ENCODE measurements around the gene DPP10. TPM values are rescaled to one million over a fixed set of nuclear protein-coding genes. Genes with fewer than 3 reads are reported as not detected.

The DPP10 gene
- total RNA-seq, 4 donors from 2014 or later: 3.3 to 6.6 (median 4.7) TPM

DNA sequence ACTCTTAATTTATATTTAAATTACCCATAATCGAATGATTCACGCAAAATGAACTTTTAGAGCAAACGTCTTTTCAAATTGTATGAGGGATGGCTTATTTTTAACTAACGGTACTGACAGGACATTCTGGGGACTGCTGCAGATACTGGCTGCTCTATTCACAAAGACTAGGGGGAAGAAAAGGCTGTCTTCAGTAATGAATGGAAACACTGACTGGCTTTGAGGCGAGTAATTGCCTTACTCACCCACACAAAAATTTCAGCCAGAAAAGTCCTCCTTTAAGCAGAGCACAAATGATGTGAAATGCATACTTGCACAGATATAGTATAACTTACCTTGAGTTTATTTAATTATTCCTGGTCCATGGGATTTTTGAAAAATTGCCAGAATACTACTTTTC lies 852.6 kb downstream of the DPP10 start:
- WGBS: 51% methylated on average over 5 of the region's 5 CpGs
- H3K27me3 ChIP-seq: no peaks in the 10 kb centered on the region
- no peaks in the 10 kb centered on the region for H3K4me1 ChIP-seq

DNA sequence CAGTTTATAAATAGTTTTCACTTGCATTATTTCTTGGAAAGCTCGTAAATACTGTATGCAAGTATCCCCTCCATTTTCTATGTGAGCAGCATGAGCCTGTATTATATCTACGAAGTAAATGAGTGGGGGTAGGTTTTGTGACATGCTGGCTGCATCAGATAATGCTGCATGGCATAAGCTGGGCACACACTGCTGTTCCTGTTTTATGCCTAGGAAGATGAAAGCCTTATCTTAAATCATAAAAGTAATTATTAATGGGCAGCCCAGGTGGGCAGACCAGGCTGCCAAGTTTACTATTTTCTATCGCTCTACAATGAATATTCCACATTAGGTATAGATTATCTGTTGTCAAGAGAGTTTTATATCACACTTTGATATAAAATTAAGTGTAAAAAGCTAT lies 854.6 kb downstream of the DPP10 start:
- 83% methylated on average over 3 of the region's 3 CpGs for WGBS
- no peaks in the 10 kb centered on the region for H3K4me1 ChIP-seq
- no peak overlapping the region for H3K4me3 ChIP-seq
- no peaks in the 10 kb centered on the region for H3K36me3 ChIP-seq
- TF ChIP-seq POLR2A (IDR thresholded peaks at IDR 0.05; ENCODE audit: low read depth) (no peak), EP300 (IDR thresholded peaks at IDR 0.05) (no peak), POLR2AphosphoS5 (IDR thresholded peaks at IDR 0.05) (no peak)
- TF ChIP-seq, protein P1, sequence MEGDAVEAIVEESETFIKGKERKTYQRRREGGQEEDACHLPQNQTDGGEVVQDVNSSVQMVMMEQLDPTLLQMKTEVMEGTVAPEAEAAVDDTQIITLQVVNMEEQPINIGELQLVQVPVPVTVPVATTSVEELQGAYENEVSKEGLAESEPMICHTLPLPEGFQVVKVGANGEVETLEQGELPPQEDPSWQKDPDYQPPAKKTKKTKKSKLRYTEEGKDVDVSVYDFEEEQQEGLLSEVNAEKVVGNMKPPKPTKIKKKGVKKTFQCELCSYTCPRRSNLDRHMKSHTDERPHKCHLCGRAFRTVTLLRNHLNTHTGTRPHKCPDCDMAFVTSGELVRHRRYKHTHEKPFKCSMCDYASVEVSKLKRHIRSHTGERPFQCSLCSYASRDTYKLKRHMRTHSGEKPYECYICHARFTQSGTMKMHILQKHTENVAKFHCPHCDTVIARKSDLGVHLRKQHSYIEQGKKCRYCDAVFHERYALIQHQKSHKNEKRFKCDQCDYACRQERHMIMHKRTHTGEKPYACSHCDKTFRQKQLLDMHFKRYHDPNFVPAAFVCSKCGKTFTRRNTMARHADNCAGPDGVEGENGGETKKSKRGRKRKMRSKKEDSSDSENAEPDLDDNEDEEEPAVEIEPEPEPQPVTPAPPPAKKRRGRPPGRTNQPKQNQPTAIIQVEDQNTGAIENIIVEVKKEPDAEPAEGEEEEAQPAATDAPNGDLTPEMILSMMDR (IDR thresholded peaks at IDR 0.05): no peak
- no peaks in the 10 kb centered on the region for H3K9me3 ChIP-seq
- no peak for DNase-seq (ENCODE audit: extremely low spot score)
- H3K27ac ChIP-seq (replicated peaks in 1 of 4): no peak overlapping the region
- H3K27me3 ChIP-seq: no peaks in the 10 kb centered on the region
- intact Hi-C loops (cut with DNase I): no loop called here

More for the DNA sequence above, 852.6 kb downstream of the DPP10 start:
- intact Hi-C loops (cut with DNase I): no loop called here
- H3K27ac ChIP-seq (replicated peaks in 1 of 4): no peak overlapping the region
- TF ChIP-seq POLR2AphosphoS5 (IDR thresholded peaks at IDR 0.05) (no peak), EP300 (IDR thresholded peaks at IDR 0.05) (no peak), POLR2A (IDR thresholded peaks at IDR 0.05; ENCODE audit: low read depth) (no peak)
- TF ChIP-seq, protein P1 (IDR thresholded peaks at IDR 0.05): no peak
- H3K4me3 ChIP-seq: no peak overlapping the region
- DNase-seq (ENCODE audit: extremely low spot score): no peak
- H3K9me3 ChIP-seq: no peaks in the 10 kb centered on the region
- H3K36me3 ChIP-seq: no peaks in the 10 kb centered on the region

- Histone ChIP-seq H3K4me3 (no peak overlapping the region), H3K27me3 (no peaks in the 10 kb centered on the region), H3K4me1 (no peaks in the 10 kb centered on the region), H3K27ac (replicated peaks in 1 of 4) (no peak overlapping the region), H3K9me3 (no peaks in the 10 kb centered on the region), H3K36me3 (no peaks in the 10 kb centered on the region)
- WGBS: 60% methylated on average over 2 of the region's 2 CpGs
- no peak for TF ChIP-seq POLR2A (IDR thresholded peaks at IDR 0.05; ENCODE audit: low read depth)
- no peak for TF ChIP-seq POLR2AphosphoS5 (IDR thresholded peaks at IDR 0.05)
- TF ChIP-seq EP300 (IDR thresholded peaks at IDR 0.05): no peak
- no peak for DNase-seq (ENCODE audit: extremely low spot score)
- intact Hi-C loops (cut with DNase I): no loop called here
Observed at GRCh38 chr2:115299199-115299598, 856.8 kb downstream of the DPP10 start.

GRCh38 chr2:115305712-115306111 lies 863.3 kb downstream of the DPP10 start:
- no peaks in the 10 kb centered on the region for H3K4me1 ChIP-seq
- intact Hi-C loops (cut with DNase I): no loop called here
- H3K27ac ChIP-seq (replicated peaks in 1 of 4): no peak overlapping the region
- WGBS: 59% methylated on average over 1 of the region's 1 CpG
- no peaks in the 10 kb centered on the region for H3K9me3 ChIP-seq
- no peaks in the 10 kb centered on the region for H3K27me3 ChIP-seq
- TF ChIP-seq POLR2A (IDR thresholded peaks at IDR 0.05; ENCODE audit: low read depth) (no peak), EP300 (IDR thresholded peaks at IDR 0.05) (no peak), POLR2AphosphoS5 (IDR thresholded peaks at IDR 0.05) (no peak)
- TF ChIP-seq, protein P1 (IDR thresholded peaks at IDR 0.05): no peak
- H3K4me3 ChIP-seq: no peak overlapping the region
- no peaks in the 10 kb centered on the region for H3K36me3 ChIP-seq
- no peak for DNase-seq (ENCODE audit: extremely low spot score)

GRCh38 chr2:115314119-115314518 lies 871.7 kb downstream of the DPP10 start:
- Histone ChIP-seq H3K9me3 (peaks cover 0 to 3% (median 0%) of the 10 kb centered on the region in 4 donors), H3K4me1 (no peaks in the 10 kb centered on the region), H3K4me3 (no peak overlapping the region), H3K36me3 (no peaks in the 10 kb centered on the region), H3K27ac (replicated peaks in 1 of 4) (no peak overlapping the region), H3K27me3 (no peaks in the 10 kb centered on the region)
- no peak for DNase-seq (ENCODE audit: extremely low spot score)
- TF ChIP-seq EP300 (IDR thresholded peaks at IDR 0.05) (no peak), POLR2AphosphoS5 (IDR thresholded peaks at IDR 0.05) (no peak), POLR2A (IDR thresholded peaks at IDR 0.05; ENCODE audit: low read depth) (no peak)
- TF ChIP-seq, protein P1 (IDR thresholded peaks at IDR 0.05): no peak
- 69% methylated on average over 4 of the region's 4 CpGs for WGBS
- intact Hi-C loops (cut with DNase I): no loop called here

Measured in esophagus muscularis mucosa (tissue), 4 donors.